GM10248 (cell line): Measurements from ENCODE around the gene BTRC.

Experiments used
- CTCF ChIA-PET: fragments of 300-600 bp; sonication (Branson Sonifier 250); formaldehyde crosslinking; extraction: SDS; loops from one replicate; lab custom pipeline; 2021; ENCODE audit warnings: antibody characterized with exemption; lab: Yijun Ruan, JAX
- POLR2A ChIA-PET: fragments of 350-650 bp; sonication (Branson Sonifier 250); formaldehyde crosslinking; extraction: SDS; loops from one replicate; lab custom pipeline; 2020; ENCODE audit warnings: antibody characterized with exemption; lab: Yijun Ruan, JAX
- DNase-seq: peaks from one replicate; pipeline ENCODE4 v3.0.0; 2012; ENCODE audit errors: extremely low spot score
- CTCF ChIP-seq: IDR thresholded peaks from 2 replicates; pipeline ENCODE4 v1.5.1; 2012; ENCODE audit warnings: mild to moderate bottlenecking, low read depth; ENCODE audit errors: extremely low read depth, missing control alignments, control extremely low read depth

Gene BTRC

GRCh38 chr10:101482568-101482967 is 128.6 kb downstream of the BTRC start:
- POLR2A ChIA-PET: no interaction called here

GRCh38 chr10:101484175-101484745 is 130.3 kb downstream of the BTRC start:
- no peak for TF ChIP-seq CTCF
- DNase-seq: no peak
- POLR2A ChIA-PET: no interaction called here
- CTCF ChIA-PET: interaction anchor here (0.7 to 3.8 kb wide), 3 partner anchors 11 to 131 kb away, joined by 3 to 15 read pairs (median 4); partner anchors contain the start of gene BTRC

More at GRCh38 chr10:101482568-101482967, 128.6 kb downstream of the BTRC start:
- DNase-seq: no peak
- TF ChIP-seq CTCF: no peak
- CTCF ChIA-PET: interaction anchor here (1.3 to 3.8 kb wide), 2 partner anchors 15 to 268 kb away, joined by 3 to 15 read pairs; no protein-coding TSS in a partner anchor

- TF ChIP-seq CTCF: no peak
- CTCF ChIA-PET: interaction anchor here (3.8 kb wide), 1 partner anchor 18 kb away, joined by 15 read pairs; no protein-coding TSS in a partner anchor
- POLR2A ChIA-PET: no interaction called here
- no peak for DNase-seq
Measured at GRCh38 chr10:101485207-101485606, 131.2 kb downstream of the BTRC start.

GRCh38 chr10:101485681-101486554 is 132.0 kb downstream of the BTRC start:
- CTCF ChIA-PET: interaction anchor here (1.2 to 3.8 kb wide), 2 partner anchors 13 to 18 kb away, joined by 3 to 15 read pairs; no protein-coding TSS in a partner anchor
- POLR2A ChIA-PET: no interaction called here
- DNase-seq: no peak
- no peak for TF ChIP-seq CTCF

- TF ChIP-seq CTCF: no peak
- CTCF ChIA-PET: interaction anchor here (0.9 to 2.1 kb wide), 8 partner anchors 9 to 345 kb away, joined by 3 to 7 read pairs (median 4); no protein-coding TSS in a partner anchor
- POLR2A ChIA-PET: no interaction called here
Measured at GRCh38 chr10:101487399-101487798, 133.4 kb downstream of the BTRC start.

GRCh38 chr10:101489355-101489754 is 135.4 kb downstream of the BTRC start:
- ChIA-PET POLR2A (no interaction called here), CTCF (interaction anchor here (1.0 to 2.1 kb wide), 4 partner anchors 9 to 45 kb away, joined by 3 to 7 read pairs (median 5); no protein-coding TSS in a partner anchor)
- TF ChIP-seq CTCF: no peak

More at GRCh38 chr10:101487399-101487798, 133.4 kb downstream of the BTRC start:
- DNase-seq: no peak

More at GRCh38 chr10:101489355-101489754, 135.4 kb downstream of the BTRC start:
- DNase-seq: no peak
